ENCODE data around the gene IQCH. TPM values are rescaled to one million over a fixed set of nuclear protein-coding genes. Genes with fewer than 3 reads are reported as not detected.

Gene IQCH
- polyA plus RNA-seq, 1 donor (not counting 4 experiments of a cell fraction or from before 2014, with no cell fraction given): 2.6 TPM

- no peak overlapping the region for H2AFZ ChIP-seq (ENCODE audit: control insufficient read depth, low read length)
- DNase-seq (ENCODE audit: low read depth, low spot score): no peak
- H3K4me1 ChIP-seq (ENCODE audit: control insufficient read depth, extremely low read depth, insufficient read depth, low read length): peaks cover 8% of the 10 kb centered on the region
- H3K79me2 ChIP-seq (ENCODE audit: control insufficient read depth, insufficient read depth, low read length): no peaks in the 10 kb centered on the region
- peaks cover 2% of the 10 kb centered on the region for H3K9me1 ChIP-seq (ENCODE audit: control insufficient read depth, extremely low read depth, insufficient read depth, low read length)
- H3K27me3 ChIP-seq (ENCODE audit: control insufficient read depth, extremely low read depth, insufficient read depth, low read length): no peaks in the 10 kb centered on the region
- H4K20me1 ChIP-seq (ENCODE audit: control insufficient read depth, extremely low read depth, insufficient read depth, low read length): no peaks in the 10 kb centered on the region
- no peak overlapping the region for H3K4me3 ChIP-seq (ENCODE audit: control insufficient read depth in 2 of 3, extremely low read depth in 1 of 3, insufficient read depth in 2 of 3, low read depth in 1 of 3, low read length in 3 of 3)
- FAIRE-seq: no peak
- no peak overlapping the region for H3K27ac ChIP-seq (ENCODE audit: control insufficient read depth, insufficient read depth, low read length)
- H3K36me3 ChIP-seq (ENCODE audit: control insufficient read depth in 2 of 2, extremely low read depth in 1 of 2, insufficient read depth in 2 of 2, low read length in 2 of 2): peaks cover 0 to 2% of the 10 kb centered on the region in 2 experiments
- TF ChIP-seq CTCF (optimal IDR thresholded peaks at IDR 0.05 in 1 of 3, IDR thresholded peaks at IDR 0.05 in 1 of 3, conservative IDR thresholded peaks at IDR 0.05 in 1 of 3; ENCODE audit: extremely low read depth in 1 of 3, insufficient read depth in 2 of 3, low read length in 3 of 3) (no peak), EZH2 (IDR thresholded peaks at IDR 0.05; ENCODE audit: low read length) (no peak)
- no peak overlapping the region for H3K4me2 ChIP-seq (ENCODE audit: control insufficient read depth, extremely low read depth, insufficient read depth, low read depth, low read length)
- dilution Hi-C loops (cut with MboI; ENCODE audit: extremely low pct_ligation_motif_present, low sequenced_read_pairs): no loop called here
- H3K9me3 ChIP-seq (ENCODE audit: control insufficient read depth, low read depth, low read length): no peaks in the 10 kb centered on the region
- no peak overlapping the region for H3K9ac ChIP-seq (ENCODE audit: control insufficient read depth, extremely low read depth, insufficient read depth, low read length)
These were observed 258.5 kb downstream of the IQCH start for GRCh38 chr15:67512933-67513714.

- dilution Hi-C loops (cut with MboI; ENCODE audit: extremely low pct_ligation_motif_present, low sequenced_read_pairs): no loop called here
- no peak for FAIRE-seq
These were observed 260.5 kb downstream of the IQCH start for GRCh38 chr15:67515090-67515489.

More at GRCh38 chr15:67515090-67515489, 260.5 kb downstream of the IQCH start:
- Histone ChIP-seq H3K9me3 (ENCODE audit: control insufficient read depth, low read depth, low read length) (no peaks in the 10 kb centered on the region), H3K4me1 (ENCODE audit: control insufficient read depth, extremely low read depth, insufficient read depth, low read length) (peaks cover 8% of the 10 kb centered on the region), H3K4me3 (ENCODE audit: control insufficient read depth in 2 of 3, extremely low read depth in 1 of 3, insufficient read depth in 2 of 3, low read depth in 1 of 3, low read length in 3 of 3) (no peak overlapping the region), H3K27ac (ENCODE audit: control insufficient read depth, insufficient read depth, low read length) (no peak overlapping the region), H3K79me2 (ENCODE audit: control insufficient read depth, insufficient read depth, low read length) (no peaks in the 10 kb centered on the region), H3K9me1 (ENCODE audit: control insufficient read depth, extremely low read depth, insufficient read depth, low read length) (peaks cover 2% of the 10 kb centered on the region), H2AFZ (ENCODE audit: control insufficient read depth, low read length) (no peak overlapping the region), H4K20me1 (ENCODE audit: control insufficient read depth, extremely low read depth, insufficient read depth, low read length) (no peaks in the 10 kb centered on the region), H3K36me3 (ENCODE audit: control insufficient read depth in 2 of 2, extremely low read depth in 1 of 2, insufficient read depth in 2 of 2, low read length in 2 of 2) (peaks cover 0 to 2% of the 10 kb centered on the region in 2 experiments), H3K4me2 (ENCODE audit: control insufficient read depth, extremely low read depth, insufficient read depth, low read depth, low read length) (no peak overlapping the region), H3K27me3 (ENCODE audit: control insufficient read depth, extremely low read depth, insufficient read depth, low read length) (no peaks in the 10 kb centered on the region), H3K9ac (ENCODE audit: control insufficient read depth, extremely low read depth, insufficient read depth, low read length) (no peak overlapping the region)
- TF ChIP-seq EZH2 (IDR thresholded peaks at IDR 0.05; ENCODE audit: low read length) (no peak), CTCF (optimal IDR thresholded peaks at IDR 0.05 in 1 of 3, IDR thresholded peaks at IDR 0.05 in 1 of 3, conservative IDR thresholded peaks at IDR 0.05 in 1 of 3; ENCODE audit: extremely low read depth in 1 of 3, insufficient read depth in 2 of 3, low read length in 3 of 3) (no peak)
- DNase-seq (ENCODE audit: low read depth, low spot score): no peak
